HPDE6-E6E7 (cell line): ENCODE measurements around the gene TKFC.

Experiments
- DNase-seq: peaks from one replicate; pipeline ENCODE4 v3.0.0; 2011; ENCODE audit warnings: missing footprints; ENCODE audit errors: extremely low spot score

The TKFC gene

DNA sequence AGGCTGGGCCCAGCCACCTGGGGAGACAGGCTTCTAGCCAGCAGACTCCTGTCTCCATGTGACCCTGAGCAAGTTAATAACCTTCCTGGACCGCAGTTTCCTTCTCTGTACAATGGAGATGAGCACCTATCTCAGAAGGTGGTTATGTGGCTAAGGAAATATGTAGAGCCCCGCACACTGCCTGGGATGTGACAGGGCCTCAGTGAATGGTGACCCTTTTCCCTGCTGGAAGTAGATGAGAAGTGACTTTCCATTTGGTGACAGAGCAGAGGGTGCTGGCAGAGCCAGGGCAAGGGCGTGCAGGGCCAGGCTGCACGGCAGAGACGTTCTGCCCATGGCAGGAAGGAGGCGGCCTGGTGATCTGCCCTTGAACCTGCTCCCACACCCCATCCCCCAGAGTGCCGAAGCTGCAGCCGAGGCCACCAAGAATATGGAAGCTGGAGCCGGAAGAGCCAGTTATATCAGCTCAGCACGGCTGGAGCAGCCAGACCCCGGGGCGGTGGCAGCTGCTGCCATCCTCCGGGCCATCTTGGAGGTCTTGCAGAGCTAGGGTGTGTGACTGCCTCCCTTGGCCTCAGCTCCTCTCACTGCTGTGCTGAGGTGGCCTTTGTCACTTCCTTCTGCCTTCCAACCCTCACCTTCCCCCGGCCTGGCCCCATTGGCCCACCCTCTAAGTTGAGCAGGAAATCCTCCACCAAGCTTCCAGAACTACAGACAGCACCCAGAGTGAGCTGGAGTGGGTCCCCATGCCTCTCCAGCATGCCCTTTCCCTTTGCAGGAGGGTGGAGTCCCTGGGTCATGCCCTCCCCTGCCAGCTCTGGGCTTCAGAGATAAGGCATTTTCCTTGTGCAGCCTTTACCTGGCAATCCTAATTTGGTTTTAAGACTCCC lies 13.2 kb downstream of the TKFC start:
- no peak for DNase-seq

DNA sequence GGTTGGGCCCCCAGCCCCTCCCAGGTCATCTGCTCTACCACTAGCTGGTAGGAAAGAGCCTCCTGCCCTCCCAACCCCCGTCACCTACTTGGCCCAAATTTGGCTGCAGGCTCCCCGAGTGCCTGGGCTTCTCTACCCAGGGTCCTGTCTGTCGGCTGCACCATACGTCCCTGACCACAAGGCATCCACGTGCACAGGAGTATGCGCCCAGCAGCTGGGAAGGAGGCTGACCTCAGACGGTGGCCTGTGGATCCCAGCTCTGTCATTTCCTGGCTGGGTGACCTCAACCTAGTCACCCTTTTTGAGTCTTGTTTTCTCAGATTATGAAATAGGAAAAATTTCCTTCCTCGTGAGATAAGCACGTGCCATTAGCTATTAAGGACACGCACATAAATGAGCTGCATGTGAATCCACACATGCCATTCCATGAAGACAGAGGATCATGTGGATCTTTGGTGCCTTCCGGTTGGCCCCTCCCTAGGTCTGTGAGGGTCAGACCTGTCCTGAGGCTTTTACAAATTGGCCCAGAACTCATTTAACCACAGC lies 15.0 kb downstream of the TKFC start:
- no peak for DNase-seq

DNA sequence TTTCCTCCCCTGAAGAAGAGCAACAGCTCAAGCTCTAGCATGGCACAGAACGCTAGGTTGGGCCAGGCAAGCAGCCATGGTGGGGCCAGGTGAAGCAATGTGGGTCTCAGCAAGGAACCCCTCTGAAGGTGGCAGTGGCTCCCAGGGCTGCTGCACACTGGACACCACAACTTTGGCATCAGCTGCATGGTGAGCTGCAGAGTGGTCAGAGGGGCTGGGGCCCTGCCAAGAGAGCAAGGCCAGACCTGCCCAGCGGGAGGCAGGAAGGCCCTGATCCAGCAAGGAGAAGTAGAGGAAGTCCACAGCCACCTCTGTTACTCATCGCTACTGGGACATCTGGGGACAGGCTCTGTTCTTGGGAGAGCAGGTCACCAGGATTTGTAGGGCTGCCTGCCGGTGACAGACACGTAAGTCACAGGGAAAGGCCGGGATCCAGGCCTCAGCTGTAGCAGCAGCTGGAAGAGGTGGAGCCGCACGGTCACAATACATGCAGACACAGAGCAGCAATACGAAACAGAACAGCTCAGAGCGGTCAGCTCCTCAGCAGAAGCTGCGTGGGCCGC lies 16.2 kb downstream of the TKFC start:
- no peak for DNase-seq

DNA sequence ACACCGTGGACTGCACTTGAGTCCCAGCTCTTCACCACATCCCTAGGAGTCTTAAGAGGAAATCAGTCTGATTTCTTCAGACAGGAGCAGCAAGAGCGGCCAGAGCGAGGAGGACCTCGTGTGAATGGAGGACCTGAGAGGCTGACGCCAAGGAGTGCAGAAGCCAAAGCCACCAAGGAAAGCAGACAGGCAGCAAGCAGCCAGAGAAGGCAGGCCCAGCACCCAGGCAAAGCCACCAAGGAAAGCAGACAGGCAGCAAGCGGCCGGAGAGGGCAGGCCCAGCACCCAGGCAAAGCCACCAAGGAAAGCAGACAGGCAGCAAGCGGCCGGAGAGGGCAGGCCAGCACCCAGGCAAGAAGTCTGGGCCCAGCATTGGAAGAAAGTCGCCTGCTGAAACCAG lies 16.9 kb downstream of the TKFC start:
- DNase-seq: no peak

DNA sequence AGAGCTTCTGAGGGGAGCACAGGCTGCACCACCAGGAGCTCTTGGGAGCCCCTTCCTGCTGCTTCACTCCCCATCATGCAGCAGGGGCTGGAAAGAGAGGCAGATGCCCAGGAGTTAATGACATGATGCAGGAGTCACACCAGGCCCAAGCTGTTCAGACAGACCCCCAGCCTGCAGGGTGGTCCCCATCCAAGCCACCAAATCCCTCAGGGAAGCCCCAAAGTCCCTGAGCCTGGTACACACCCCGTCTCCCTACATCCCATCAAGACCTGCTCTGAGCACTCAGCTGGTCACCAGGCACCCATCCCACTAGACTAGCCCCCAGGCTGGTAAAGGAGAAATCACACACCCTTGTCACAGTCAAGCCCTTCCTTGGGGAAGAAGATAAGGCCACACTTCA lies 17.3 kb downstream of the TKFC start:
- DNase-seq: no peak

DNA sequence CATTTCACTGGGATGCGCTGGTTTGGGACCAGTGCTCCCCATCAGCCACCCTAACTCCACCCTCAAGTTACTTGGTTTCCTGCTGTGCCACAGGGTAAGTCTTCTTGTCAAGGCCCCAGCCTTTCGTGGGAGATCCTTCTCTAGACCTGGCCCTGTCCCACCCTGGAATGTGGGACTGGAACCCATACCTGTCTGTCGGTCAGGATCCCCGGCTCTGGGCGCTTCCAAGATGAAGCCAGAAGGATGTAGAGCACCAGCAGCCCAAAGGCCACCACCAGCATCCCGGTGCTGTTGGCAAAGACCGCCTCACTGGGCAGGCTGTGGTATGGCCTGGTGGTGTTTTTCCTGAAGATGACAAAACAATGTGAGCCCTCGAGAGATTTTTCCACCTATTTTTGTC lies 17.8 kb downstream of the TKFC start:
- DNase-seq: no peak

DNA sequence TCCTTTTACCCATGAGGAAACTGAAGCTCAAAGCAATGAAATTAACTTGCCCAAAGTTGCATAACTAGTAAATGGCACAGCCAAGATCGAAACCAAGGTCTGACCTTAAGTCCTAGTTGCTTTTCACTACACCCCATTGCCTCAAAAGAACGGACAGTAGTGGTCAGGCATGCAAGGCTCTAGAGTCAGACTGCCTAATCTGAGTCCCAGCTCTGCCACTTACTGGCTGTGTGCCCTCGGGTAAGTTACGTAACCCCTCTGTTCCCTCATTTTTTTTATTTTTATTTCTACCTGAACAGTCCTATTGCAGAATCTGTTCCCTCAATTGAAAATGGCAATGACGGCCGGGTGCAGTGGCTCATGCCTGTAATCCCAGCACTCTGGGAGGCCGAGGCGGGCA lies 19.0 kb downstream of the TKFC start:
- DNase-seq: no peak

DNA sequence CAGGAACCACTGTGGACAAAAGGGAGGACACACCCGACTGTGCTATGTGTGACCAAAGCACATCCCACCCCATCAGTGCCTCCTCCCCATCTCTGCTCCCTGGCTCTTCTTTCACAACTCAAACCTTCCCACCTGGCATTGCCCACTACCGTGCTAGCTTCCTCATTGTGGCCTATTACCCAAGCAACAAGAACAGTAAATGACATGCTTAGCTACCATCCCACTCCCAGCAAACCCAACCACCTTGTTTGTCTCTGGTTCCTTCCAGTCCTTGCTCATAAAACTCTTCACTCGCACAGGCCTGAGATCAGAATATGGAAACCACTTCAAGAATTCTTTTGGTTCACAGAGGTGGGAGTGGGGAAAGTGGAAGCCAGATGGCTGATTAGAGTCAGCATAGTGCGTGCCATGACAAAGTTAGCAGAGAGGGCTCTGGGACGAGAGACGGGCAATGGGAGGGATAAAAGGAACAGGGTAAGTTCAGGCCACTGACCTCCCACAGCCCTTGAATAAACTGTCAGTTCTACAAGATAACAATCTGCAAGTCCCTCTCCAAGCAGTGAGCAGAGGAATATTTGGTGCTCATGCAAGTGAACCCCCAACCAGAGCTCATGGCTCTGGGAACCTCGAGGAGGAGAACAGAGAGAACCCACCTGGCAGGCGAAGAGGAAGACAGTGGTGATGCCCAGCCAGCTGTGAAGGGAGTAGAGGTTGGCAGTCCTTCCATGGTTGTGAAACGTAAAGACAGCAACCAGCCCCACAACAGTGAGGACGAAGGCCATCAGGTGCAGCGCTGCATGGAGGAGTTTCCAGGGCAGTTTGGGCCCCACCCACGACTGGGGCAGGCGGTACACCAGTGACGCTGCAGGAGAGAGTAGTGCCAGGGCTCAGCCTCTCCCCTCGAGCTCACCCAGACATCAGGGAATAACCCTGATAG lies 20.4 kb downstream of the TKFC start:
- DNase-seq: no peak

DNA sequence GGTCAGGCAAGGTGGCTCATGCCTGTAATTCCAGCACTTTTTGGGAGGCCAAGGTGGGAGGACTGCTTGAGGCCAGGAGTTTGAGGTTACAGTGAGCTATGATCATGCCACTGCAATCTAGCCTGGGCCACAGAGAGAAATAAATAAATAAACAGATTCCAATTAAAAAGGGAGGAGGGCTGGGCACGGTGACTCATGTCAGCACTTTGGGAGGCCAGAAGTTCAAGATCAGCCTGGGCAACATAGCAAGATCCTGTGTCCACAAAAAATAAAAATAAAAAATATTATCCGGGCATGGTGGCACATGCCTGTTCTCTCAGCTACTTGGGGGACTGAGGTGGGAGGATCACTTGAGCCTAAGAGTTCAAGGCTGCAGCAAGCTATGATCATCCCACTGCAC lies 21.2 kb downstream of the TKFC start:
- DNase-seq: no peak

DNA sequence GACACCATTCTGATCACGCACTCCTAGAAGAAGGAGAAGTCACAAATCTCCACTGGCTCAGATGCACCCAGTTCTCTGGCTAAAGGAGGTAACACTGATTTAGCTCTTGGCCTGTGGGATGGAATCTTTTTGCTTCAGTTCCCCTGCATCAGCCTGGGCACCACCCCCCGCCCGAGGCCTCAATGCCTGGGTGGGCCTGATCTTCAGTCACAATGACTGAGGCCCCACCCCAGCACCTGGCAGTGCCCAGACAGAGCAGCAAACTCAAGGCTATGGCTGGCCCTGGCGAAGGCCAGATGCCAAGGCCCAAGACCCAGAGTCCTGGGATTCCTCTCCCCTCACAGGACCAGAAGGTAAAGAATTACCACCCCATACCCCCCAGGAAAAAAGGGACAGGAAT lies 23.7 kb downstream of the TKFC start:
- no peak for DNase-seq

DNA sequence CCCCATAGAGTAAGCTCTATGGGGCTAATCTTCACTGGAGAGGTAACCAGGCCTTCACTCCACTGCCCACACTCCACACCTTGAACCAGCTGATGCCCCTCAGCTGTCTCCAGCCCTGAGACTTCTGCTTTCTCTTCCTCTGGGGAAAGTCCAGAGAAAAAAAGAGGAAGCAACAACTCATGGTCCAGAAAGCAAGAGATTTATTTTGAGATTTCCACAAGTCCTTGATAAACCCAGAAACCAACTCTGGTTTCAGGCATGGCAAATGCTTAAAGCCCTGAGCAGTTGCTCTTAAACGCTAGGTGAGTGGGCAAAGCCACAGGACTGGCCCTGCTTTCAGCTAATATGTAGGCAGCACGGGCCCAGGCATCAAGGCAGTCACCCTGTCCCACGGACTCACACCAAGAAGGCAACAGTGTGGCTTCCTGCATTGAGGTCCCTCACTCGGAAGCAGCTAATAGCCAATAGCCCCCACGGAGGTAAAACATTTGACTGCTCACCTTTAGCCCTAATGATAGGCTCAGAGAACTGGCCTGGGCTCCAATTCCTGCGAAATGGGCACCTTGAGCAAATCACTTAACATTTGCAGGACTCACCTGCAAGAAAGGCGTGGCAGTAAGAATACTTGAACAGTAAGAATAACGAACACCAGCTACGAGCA lies 24.3 kb downstream of the TKFC start:
- DNase-seq: no peak

DNA sequence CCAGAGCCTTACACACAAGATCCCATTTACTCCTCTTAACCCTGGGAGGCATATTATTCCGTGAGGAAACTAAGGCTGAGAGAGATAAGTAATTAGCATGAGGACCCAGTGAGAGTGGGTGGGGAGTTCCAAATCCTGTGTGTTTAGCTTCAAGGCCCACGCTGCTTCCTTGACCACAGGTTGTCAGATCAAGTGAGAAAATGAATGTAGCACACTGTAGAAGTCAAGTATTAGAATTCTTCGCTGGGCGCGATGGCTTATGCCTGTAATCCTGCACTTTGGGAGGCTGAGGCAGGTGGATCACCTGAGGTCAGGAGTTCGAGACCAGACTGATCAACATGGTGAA lies 24.8 kb downstream of the TKFC start:
- DNase-seq: no peak

DNA sequence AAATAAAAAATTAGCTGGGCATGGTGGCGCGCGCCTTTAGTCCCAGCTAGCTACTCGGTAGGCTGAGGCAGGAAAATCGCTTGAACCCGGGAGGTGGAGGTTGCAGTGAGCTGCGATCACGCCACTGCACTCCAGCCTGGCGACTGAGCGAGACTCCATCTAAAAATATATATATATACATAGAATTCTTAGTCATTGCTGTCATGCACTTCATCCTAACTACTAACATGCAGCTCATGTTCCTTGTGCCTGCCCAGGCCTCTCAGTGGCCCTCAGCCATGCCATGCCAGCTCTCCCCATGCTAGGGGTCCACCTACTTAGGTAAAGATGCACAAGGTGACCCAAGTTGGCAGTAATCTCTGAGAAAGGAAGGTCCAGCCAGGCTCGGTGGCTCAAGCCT lies 25.5 kb downstream of the TKFC start:
- DNase-seq: no peak

DNA sequence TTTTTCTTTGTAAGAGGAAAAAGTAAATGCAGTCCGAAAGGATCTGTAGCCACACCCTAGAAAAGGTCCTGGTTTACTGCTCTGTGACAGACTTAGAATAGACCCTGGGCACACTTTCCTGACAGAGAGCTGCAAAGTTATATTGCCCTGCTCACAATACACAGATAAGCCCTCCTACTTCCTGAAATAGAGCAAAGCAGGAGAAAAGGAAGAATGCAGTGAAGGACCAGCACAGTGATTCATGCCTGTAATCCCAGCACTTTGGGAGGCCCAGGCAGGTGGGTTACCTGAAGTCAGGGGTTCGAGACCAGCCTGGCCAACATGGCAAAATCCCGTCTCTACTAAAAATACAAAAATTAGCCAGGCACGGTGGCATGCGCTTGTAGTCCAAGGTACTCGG lies 26.5 kb downstream of the TKFC start:
- no peak for DNase-seq

DNA sequence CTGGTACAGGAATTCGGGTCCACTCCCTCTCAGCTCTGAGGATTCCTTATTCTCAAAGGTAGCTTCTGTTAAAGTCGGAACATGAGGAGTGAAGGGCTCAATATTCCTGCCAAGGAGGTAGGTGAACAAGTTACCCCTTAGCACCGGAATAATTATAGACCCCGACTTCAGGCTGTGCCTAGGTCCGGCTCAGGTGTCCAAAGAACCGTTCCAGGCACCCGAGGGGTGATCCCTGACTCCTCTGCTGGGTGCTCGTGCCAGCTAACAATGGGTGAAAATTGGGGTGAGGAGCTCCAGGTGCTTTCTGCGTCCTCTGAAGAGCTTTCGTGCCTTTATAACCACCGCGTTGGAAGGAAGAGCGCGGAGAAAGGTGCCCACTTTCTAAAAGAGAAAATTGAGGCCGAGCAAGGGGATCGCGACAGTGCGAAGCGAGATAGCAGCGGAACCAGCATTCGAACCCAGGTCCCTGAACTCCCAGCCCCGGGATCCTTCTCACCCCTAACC lies 28.3 kb downstream of the TKFC start:
- no peak for DNase-seq

DNA sequence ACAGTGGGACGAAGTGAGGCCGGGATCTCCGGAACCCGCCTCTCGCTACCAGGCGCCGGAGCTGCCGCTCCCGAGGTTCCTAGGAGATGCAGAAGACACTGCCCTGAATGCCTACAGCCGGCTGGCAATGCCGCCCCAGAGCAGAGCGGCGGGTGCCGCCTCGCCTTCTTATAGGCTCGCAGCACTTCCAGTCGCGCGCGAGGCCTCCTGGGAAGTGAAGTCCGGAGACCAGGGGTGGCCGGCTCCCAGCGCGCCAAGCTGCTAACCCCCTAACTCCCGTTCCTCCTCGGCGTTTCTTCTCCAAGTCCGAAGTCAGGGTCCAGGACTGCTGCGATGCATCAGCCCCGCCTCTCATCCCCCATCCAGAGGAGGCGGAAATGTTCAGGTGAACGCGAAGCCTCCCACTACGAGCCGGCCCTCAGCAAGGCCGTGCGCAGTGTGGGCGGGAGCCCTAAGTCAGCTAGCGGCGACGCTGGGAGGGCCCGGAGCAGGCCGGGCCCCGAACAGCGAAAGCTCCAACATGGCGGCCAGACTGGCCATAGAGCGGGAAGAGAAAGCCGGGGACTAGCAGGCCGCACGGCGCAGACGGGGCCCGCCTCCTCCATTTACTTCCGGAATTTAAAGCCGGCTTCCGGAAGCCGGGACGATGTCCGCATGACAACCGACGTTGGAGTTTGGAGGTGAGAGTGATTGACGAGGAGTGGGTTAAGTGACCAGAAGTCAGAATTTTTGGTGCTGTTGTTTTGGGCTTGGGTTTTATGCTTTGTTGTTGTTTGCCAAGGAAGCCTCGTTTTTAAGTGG lies 28.9 kb downstream of the TKFC start, which contains the start of the genes CYB561A3 and TMEM138:
TSS of gene CYB561A3 (minus strand) at position 142 of the 801 bp plus-strand sequence. CDS start 5,169 bp downstream, outside the sequence.
TSS of gene TMEM138 (plus strand) at position 634 of the 801 bp plus-strand sequence. CDS start 2,017 bp downstream, outside the sequence.
- DNase-seq: peak; percentile 97

DNA sequence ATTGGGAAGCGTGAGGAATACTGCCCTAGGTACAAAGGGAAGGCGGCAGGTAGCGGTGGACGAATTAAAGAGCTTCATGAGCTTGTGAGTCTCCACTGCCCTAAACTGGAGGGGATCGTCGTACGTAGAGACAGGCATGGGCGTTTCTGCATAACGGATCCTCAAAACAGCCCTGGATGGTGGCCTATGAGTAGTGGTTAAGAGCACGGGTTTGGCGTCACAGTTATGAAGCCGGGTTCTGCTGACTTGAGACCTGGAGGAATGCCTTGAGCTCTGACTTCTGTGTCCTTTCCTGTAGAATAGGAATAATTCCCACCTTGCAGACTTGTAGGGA lies 29.5 kb downstream of the TKFC start:
- DNase-seq: peak; percentile 22

DNA sequence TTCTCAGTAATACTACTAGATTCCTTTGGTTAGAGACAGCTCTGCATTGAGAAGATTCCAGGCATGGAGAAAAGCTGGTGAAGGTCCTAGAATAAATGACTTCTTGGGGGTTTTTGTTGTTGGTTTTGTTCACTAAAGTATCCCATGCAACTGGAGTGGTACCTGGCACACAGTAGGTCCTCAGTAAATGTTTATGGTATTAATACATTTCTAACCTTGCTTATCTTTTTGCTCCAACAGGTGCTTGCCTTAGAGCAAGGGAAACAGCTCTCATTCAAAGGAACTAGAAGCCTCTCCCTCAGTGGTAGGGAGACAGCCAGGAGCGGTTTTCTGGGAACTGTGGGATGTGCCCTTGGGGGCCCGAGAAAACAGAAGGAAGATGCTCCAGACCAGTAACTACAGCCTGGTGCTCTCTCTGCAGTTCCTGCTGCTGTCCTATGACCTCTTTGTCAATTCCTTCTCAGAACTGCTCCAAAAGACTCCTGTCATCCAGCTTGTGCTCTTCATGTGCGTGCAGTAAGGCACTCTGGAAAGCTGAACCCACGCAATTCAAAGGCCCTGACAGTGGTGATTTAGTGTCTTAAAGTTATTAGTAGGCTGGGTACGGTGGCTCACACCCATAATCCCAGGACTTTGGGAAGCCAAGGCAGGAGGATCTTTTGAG lies 31.1 kb downstream of the TKFC start:
- no peak for DNase-seq

DNA sequence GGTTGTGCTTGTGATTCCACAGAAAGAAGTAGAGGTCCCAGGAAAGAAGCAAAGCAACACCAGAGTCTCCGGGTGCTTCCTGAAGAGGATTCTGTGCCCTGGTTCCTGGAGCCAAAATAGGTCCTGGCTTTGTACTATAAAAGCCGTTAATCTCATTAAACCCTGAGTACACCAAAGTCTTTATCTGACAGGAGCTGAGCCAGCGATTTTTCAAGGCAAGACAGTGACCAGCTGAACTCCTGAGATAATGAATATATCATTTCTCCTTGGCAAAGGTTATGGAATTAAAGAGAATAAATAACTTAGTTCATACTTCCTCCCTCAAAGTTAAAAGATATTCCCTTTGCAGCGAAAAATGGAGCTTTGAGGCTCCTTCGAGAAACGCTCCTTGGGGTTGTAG lies 34.4 kb downstream of the TKFC start:
- DNase-seq: no peak

DNA sequence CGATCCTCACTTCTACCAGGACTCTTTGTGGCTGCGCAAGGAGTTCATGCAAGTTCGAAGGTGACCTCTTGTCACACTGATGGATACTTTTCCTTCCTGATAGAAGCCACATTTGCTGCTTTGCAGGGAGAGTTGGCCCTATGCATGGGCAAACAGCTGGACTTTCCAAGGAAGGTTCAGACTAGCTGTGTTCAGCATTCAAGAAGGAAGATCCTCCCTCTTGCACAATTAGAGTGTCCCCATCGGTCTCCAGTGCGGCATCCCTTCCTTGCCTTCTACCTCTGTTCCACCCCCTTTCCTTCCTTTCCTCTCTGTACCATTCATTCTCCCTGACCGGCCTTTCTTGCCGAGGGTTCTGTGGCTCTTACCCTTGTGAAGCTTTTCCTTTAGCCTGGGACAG lies 35.6 kb downstream of the TKFC start:
- DNase-seq: no peak
